Skeletal muscle satellite cell (primary cell): ENCODE measurements around the gene DNAH8.
"Not testable (repeated sequence)": the region's sequence is repeated elsewhere in the genome, so short reads cannot be mapped to it uniquely, and the experiment has no call there.

Experiments
- H3K27me3 ChIP-seq: 2 replicates; pipeline ENCODE4 v1.7.0; 2013; ENCODE audit warnings: low read length; ENCODE audit not compliant: control insufficient read depth, insufficient read depth
- H3K36me3 ChIP-seq: 2 replicates; pipeline ENCODE4 v1.7.0; 2013; ENCODE audit warnings: mild to moderate bottlenecking, control low read depth, low read length; ENCODE audit not compliant: insufficient read depth
- H3K4me1 ChIP-seq: 2 replicates; pipeline ENCODE4 v1.7.0; 2013; ENCODE audit warnings: low read length; ENCODE audit not compliant: control insufficient read depth, insufficient read depth
- H3K4me2 ChIP-seq: 2 replicates; pipeline ENCODE4 v1.7.0; 2013; ENCODE audit warnings: mild to moderate bottlenecking, low read length
- H3K4me3 ChIP-seq: 2 replicates; pipeline ENCODE4 v1.7.0; 2013; ENCODE audit warnings: low read length
- H3K9ac ChIP-seq: 2 replicates; pipeline ENCODE4 v1.7.0; 2013; ENCODE audit warnings: mild to moderate bottlenecking, low read depth, low read length, moderate library complexity
- H3K9me3 ChIP-seq: replicated peaks from 2 replicates; pipeline ENCODE4 v1.7.0; 2013; ENCODE audit warnings: mild to moderate bottlenecking, control low read depth, low read length

The DNAH8 gene

DNA sequence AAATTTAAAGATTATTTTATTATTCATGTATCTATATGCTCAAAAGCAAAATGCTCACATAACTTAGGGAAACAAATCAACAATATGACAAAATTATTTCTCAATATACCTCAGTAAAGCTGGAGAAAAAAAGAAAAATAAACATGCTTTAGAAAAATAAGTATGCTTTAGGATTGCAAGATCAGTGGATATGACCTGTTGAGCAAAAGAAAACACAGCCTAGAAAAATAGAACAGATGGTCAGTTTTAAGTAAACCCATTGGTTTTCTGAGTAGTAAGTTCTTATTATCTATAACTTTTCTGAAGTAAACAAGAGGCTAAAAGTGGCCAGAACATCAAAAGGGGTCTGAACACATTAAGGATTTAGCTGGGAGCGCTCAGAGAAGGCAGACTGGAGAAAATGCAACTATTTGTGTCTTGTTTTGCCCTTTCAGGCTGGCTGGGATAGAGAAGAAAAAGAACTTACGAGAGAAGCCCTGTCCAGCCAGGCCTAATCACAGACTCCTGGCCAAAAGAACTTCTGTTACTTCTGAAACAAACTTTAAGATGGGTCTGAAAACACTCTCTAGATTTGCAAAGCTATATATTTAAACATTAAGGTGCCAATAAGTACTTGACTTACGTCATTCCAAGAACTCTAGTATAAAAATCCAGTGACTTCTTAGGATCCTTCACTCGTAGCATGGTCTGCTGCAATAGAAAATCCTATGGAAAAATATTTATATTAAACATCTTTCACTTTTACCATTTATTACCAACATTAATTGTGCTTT lies 28.7 kb upstream of the DNAH8 start:
- Histone ChIP-seq H3K36me3 (peaks cover 21% of the 10 kb centered on the region), H3K27me3 (no peaks in the 10 kb centered on the region)

GRCh38 chr6:38687043-38687353 lies 28.1 kb upstream of the DNAH8 start:
- Histone ChIP-seq H3K27me3 (no peaks in the 10 kb centered on the region), H3K36me3 (peaks cover 16% of the 10 kb centered on the region), H3K9ac (no peak overlapping the region), H3K4me1 (peaks cover 7% of the 10 kb centered on the region), H3K4me2 (no peak overlapping the region), H3K4me3 (no peak overlapping the region), H3K9me3 (no peaks in the 10 kb centered on the region)

More for the DNA sequence above, 28.7 kb upstream of the DNAH8 start:
- Histone ChIP-seq H3K4me1 (peaks cover 7% of the 10 kb centered on the region), H3K9me3 (no peaks in the 10 kb centered on the region), H3K9ac (no peak overlapping the region), H3K4me2 (no peak overlapping the region), H3K4me3 (no peak overlapping the region)

- H3K9me3 ChIP-seq = no peaks in the 10 kb centered on the region
- H3K36me3 ChIP-seq = peaks cover 11% of the 10 kb centered on the region
- no peak overlapping the region for H3K9ac ChIP-seq
- peaks cover 7% of the 10 kb centered on the region for H3K4me1 ChIP-seq
- no peaks in the 10 kb centered on the region for H3K27me3 ChIP-seq
- no peak overlapping the region for H3K4me2 ChIP-seq
- no peak overlapping the region for H3K4me3 ChIP-seq
Measured at GRCh38 chr6:38687549-38687948, 27.6 kb upstream of the DNAH8 start.

GRCh38 chr6:38688579-38689087 lies 26.5 kb upstream of the DNAH8 start:
- peaks cover 7% of the 10 kb centered on the region for H3K4me1 ChIP-seq
- no peak overlapping the region for H3K9ac ChIP-seq
- H3K4me3 ChIP-seq = no peak overlapping the region
- H3K4me2 ChIP-seq = no peak overlapping the region
- H3K36me3 ChIP-seq = peaks cover 5% of the 10 kb centered on the region
- H3K9me3 ChIP-seq = no peaks in the 10 kb centered on the region
- no peaks in the 10 kb centered on the region for H3K27me3 ChIP-seq

DNA sequence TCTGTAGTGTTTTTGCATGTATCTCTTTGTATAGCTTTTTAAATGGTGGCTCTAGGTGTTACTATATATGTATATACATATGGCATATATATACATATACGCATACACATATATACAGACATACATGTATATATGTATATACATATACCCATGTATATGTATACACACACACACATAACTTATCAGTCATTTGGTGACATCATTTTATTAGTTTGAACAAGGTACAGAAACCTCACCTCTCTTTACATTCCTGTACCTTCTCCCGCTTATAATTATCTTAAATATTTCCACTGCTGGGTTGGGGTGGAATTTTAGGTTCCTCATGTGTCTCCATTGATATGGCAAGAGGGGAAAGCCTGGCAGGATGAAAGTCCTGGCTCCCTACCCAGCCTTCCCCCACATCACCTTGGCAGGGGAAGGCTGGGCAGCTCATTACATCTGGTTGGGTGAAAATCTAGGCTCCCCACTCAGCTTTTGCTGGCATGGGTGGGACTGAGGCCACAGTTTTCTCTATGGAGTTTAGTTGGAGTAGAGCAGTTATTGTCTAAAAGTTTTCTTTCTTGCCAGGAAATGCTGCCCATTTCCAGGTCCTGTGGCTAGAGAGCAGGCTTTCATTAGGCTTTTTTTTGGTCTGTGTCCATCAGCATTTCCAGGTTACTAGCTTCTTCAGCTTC lies 19.7 kb upstream of the DNAH8 start:
- no peaks in the 10 kb centered on the region for H3K4me1 ChIP-seq
- H3K27me3 ChIP-seq = no peaks in the 10 kb centered on the region
- H3K36me3 ChIP-seq = no peaks in the 10 kb centered on the region
- H3K4me3 ChIP-seq = no peak overlapping the region
- no peak overlapping the region for H3K4me2 ChIP-seq
- no peak overlapping the region for H3K9ac ChIP-seq
- peaks cover 1% of the 10 kb centered on the region for H3K9me3 ChIP-seq

DNA sequence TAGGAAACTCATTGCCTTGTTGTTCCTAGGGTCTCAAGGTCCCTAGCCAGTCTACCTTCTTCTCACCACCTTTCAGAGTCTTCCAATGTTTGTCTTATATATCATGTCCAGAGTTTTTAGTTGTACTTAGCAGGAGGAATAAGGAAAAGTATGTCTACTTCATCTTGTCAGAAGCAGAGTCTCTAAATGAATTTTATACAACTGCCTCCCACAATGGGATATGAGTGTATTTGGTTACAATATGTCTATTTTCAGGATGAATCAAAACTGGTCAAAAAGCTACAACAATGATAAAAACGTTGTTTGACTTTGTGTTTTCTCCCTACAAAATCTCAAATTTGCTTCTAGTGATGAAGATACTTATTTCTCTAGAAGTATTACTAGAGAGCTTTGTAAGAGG lies 19.2 kb upstream of the DNAH8 start:
- H3K9me3 ChIP-seq = peaks cover 3% of the 10 kb centered on the region
- no peak overlapping the region for H3K4me3 ChIP-seq
- no peak overlapping the region for H3K9ac ChIP-seq
- H3K27me3 ChIP-seq = no peaks in the 10 kb centered on the region
- no peak overlapping the region for H3K4me2 ChIP-seq
- no peaks in the 10 kb centered on the region for H3K36me3 ChIP-seq
- H3K4me1 ChIP-seq = no peaks in the 10 kb centered on the region

DNA sequence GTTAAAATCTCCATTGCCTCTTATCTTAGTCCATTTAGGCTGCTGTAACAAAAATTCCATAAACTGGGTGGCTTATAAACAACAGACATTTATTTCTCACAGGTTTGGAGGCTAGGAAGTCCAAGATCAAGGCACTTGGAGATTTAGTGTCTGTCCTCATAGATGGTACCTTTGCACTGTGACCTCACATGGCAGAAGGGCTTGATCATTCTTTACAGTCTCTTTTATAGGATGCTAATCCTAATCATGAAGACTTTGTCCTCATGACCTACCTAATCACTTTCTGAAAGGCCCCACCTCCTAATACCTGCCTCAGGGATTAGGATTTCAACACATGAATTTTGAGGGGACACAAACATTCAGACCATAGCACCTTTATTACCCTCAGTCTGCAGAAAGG lies 18.8 kb upstream of the DNAH8 start:
- no peak overlapping the region for H3K4me2 ChIP-seq
- H3K4me3 ChIP-seq = no peak overlapping the region
- peaks cover 3% of the 10 kb centered on the region for H3K9me3 ChIP-seq
- no peaks in the 10 kb centered on the region for H3K36me3 ChIP-seq
- no peaks in the 10 kb centered on the region for H3K27me3 ChIP-seq
- no peak overlapping the region for H3K9ac ChIP-seq
- no peaks in the 10 kb centered on the region for H3K4me1 ChIP-seq

DNA sequence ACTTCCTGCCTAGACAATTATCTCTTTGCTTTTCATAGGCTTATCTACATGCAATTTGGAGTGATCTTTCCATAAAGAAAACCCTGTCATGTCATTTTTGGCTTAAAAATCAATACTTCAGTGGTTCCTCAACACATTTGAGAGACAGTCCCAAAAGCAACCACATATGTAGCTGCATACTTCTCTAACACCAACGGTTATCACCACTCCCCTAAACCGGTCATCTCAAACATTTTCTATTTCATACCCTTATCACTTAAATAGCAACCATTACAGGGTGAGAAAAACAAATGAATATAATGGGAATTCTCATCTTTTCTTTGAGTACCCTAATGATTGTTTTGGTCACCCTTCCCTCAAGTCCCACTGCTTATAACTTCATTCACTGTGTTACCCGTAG lies 17.3 kb upstream of the DNAH8 start:
- Histone ChIP-seq H3K9ac (no peak overlapping the region), H3K4me3 (no peak overlapping the region), H3K27me3 (no peaks in the 10 kb centered on the region), H3K4me1 (no peaks in the 10 kb centered on the region), H3K9me3 (peaks cover 3% of the 10 kb centered on the region), H3K36me3 (no peaks in the 10 kb centered on the region), H3K4me2 (no peak overlapping the region)

DNA sequence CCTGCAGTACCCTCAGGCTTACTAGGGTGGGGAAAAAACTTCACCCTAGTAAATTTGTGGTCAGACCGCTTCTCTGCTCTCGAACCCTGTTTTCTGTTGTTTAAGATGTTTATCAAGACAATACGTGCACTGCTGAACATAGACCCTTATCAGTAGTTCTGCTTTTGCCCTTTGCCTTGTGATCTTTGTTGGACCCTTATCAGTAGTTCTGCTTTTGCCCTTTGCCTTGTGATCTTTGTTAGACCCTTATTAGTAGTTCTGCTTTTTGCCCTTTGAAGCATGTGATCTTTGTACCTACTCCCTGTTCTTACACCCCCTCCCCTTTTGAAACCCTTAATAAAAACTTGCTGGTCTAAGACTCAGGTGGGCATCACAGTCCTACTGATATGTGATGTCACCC lies 15.4 kb upstream of the DNAH8 start:
- not testable (repeated sequence) for H3K4me1 ChIP-seq, H3K9me3 ChIP-seq, H3K36me3 ChIP-seq, H3K27me3 ChIP-seq, H3K4me2 ChIP-seq, H3K4me3 ChIP-seq, H3K9ac ChIP-seq

- Histone ChIP-seq H3K9me3 (peaks cover 3% of the 10 kb centered on the region), H3K4me2 (peak overlapping the region; percentile 44), H3K4me3 (peak overlapping the region; percentile 42), H3K36me3 (no peaks in the 10 kb centered on the region), H3K27me3 (peaks cover 4% of the 10 kb centered on the region), H3K4me1 (no peaks in the 10 kb centered on the region), H3K9ac (no peak overlapping the region)
Measured at GRCh38 chr6:38701551-38701950, 13.6 kb upstream of the DNAH8 start.

DNA sequence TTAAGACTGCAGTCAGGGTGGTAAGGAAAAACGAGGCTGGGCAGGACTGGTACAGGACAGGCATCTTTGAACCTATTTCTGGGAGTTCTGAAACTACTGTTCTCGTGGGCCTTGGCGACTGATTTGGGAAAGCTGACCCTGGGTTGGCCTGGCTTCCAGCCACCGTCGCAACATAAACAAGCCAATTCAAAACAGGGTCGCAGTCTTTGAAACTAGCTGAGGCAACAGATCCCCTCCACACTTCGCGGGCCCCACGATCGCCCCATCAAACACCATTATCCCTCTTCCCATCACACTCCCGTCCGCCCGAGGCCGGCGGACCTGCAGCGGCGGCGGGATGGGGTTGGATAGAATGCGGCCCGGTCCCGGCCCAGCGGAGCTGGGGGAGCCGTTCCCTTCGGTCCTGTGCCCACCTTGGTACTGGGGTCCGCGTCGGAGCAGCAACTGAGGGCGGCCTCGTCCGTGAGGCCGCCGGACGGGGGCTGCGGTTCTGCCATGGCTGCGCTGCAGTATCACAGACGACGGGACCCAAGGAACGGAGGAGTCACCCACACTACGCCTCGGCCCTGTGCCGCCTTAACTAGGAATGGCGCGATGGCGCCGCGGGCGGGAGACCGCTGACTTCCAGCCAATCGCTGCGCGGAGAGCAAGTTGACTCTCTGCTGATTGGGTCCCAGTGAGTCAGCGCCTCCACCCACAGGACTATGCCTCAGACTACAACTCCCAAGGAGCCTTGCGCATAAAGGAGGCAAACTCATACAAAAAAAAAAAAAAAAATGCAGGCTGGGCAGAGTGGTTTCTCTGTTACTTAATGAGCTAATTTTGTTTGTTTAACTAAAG lies 12.3 kb upstream of the DNAH8 start, which contains the start of gene GLO1:
Gene GLO1, minus strand, starts transcription at position 588 of the 840 bp plus-strand sequence. Its CDS starts 91 bp downstream, at position 497.
- peak within 1 kb of the TSS; percentile 78 for H3K4me3 ChIP-seq
- peak within 1 kb of the TSS; percentile 87 for H3K9ac ChIP-seq
- H3K27me3 ChIP-seq = peaks cover 4% of the 10 kb centered on the region
- no peaks in the 10 kb centered on the region for H3K36me3 ChIP-seq
- peaks cover 3% of the 10 kb centered on the region for H3K9me3 ChIP-seq
- H3K4me1 ChIP-seq = no peaks in the 10 kb centered on the region
- peak within 1 kb of the TSS; percentile 89 for H3K4me2 ChIP-seq
